Esophagus squamous epithelium (tissue), 5 donors: Measurements from ENCODE around the gene SLC50A1. TPM values are rescaled to one million over a fixed set of nuclear protein-coding genes. Genes with fewer than 3 reads are reported as not detected.
"Not testable (repeated sequence)": the region's sequence is repeated elsewhere in the genome, so short reads cannot be mapped to it uniquely, and the experiment has no call there.

Source experiments
- DNase-seq: peaks from one replicate; lab custom pipeline; 2025; lab: John Stamatoyannopoulos, UW
- H3K27ac ChIP-seq, 4 donors: fragments of 200-600 bp; sonication (generic); one replicate each; pipeline ENCODE4 v1.5.1; 2016 to 2019; ENCODE audit warnings: mild to moderate bottlenecking in 1 of 4
- H3K27me3 ChIP-seq, 4 donors: fragments of 200-600 bp; sonication (generic); 1 replicate in 3 of 4; 2 replicates in 1 of 4; pipeline versions ENCODE4 v1.5.1 to v1.6.0; 2017 to 2021; ENCODE audit warnings: antibody characterized with exemption in 1 of 4
- H3K36me3 ChIP-seq, 3 donors: fragments of 200-600 bp; sonication (generic); one replicate each; pipeline ENCODE4 v1.5.1; 2016 to 2019
- H3K4me1 ChIP-seq, 3 donors: fragments of 200-600 bp; sonication (generic); one replicate each; pipeline ENCODE4 v1.5.1; 2017 to 2019
- H3K4me3 ChIP-seq, 4 donors: fragments of 200-600 bp; sonication (generic); 1 replicate in 3 of 4; 2 replicates in 1 of 4; pipeline ENCODE4 v1.5.1; 2016 to 2019; ENCODE audit warnings: mild to moderate bottlenecking in 2 of 4, moderate library complexity in 1 of 4
- H3K9me3 ChIP-seq, 3 donors: fragments of 200-600 bp; sonication (generic); one replicate each; pipeline ENCODE4 v1.5.1; 2016 to 2019
- CTCF ChIP-seq, 6 experiments: fragments of 450-650 bp in 4 of 6; fragments of 200-600 bp in 2 of 6; sonication (generic) in 2 of 6; IDR thresholded peaks; one replicate each; pipeline ENCODE4 v1.5.1; 2016 to 2019; ENCODE audit warnings: antibody characterized with exemption in 6 of 6, mild to moderate bottlenecking in 4 of 6, moderate library complexity in 4 of 6
- POLR2A ChIP-seq, 4 donors: fragments of 450-650 bp; IDR thresholded peaks; one replicate each; pipeline ENCODE4 v1.6.1; 2017; ENCODE audit warnings: antibody characterized with exemption in 4 of 4, mild to moderate bottlenecking in 4 of 4, moderate library complexity in 3 of 4
- WGBS, 2 donors: methylation state at CpG; one replicate each; pipeline ENCODE4 v1.1.5; 2018; 5-methylcytosine and 5-hydroxymethylcytosine counted together
- intact Hi-C: fragments of 100-400 bp; cut with DNase I; formaldehyde crosslinking; loops from one replicate; pipeline ENCODE4 v1.15.0; 2022
- total RNA-seq, 4 donors: library from RNA; depleted of rRNA; stranded (reverse); fragments of >200 nt; gene quantifications; one replicate each; pipeline ENCODE4 v1.1.0, GENCODE V29; 2016
- donor health status: DM: yes; HTN: yes; CAD: no.

The SLC50A1 gene
- total RNA-seq, 4 donors from 2014 or later: 21.4 to 27.2 (median 26.0) TPM

- intact Hi-C loops: no loop called here
- peak in 1 of 6 experiments; percentile 9 for TF ChIP-seq CTCF (IDR thresholded peaks at IDR 0.05)
- TF ChIP-seq POLR2A (IDR thresholded peaks at IDR 0.05): peak in 3 of 4 donors; percentile 59 to 76 (median 65)
- Histone ChIP-seq H3K27me3 (no peaks in the 10 kb centered on the region), H3K4me1 (peaks cover 8 to 51% (median 19%) of the 10 kb centered on the region in 3 donors), H3K27ac (peak within 1 kb of the TSS; percentile 87 to 95 (median 92)), H3K36me3 (peaks cover 0 to 15% (median 0%) of the 10 kb centered on the region in 3 donors), H3K9me3 (no peaks in the 10 kb centered on the region), H3K4me3 (peak within 1 kb of the TSS; percentile 61 to 91 (median 82))
- peak; percentile 65 for DNase-seq
- WGBS, 2 donors: 1 to 2% methylated on average over 27 to 30 of the region's 42 CpGs
Measured at GRCh38 chr1:155139895-155140629, 4.4 kb downstream of the SLC50A1 start, which contains the start of gene DPM3. Gene DPM3, minus strand, starts transcription at chr1:155140531. Its CDS starts 291 bp downstream, at chr1:155140240.

DNA sequence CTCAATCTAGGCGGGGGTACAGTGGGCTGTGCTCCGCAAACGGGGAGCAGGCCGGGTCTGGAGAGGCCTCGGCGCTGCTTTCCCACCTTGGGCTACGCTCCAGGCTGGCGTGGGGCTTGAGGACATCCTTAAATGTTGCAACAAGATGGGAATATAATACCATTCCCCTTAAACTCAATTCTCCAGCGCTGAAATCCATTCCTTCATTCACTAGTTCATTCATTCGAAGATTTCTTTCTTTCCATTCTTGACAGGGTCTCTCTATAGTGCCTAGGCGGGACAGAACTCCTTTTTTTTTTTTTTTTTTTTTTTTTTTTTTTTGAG is 4.9 kb downstream of the SLC50A1 start:
- peaks cover 0 to 15% (median 0%) of the 10 kb centered on the region in 3 donors for H3K36me3 ChIP-seq
- H3K27me3 ChIP-seq: no peaks in the 10 kb centered on the region
- H3K4me1 ChIP-seq: peaks cover 8 to 46% (median 19%) of the 10 kb centered on the region in 3 donors
- no peaks in the 10 kb centered on the region for H3K9me3 ChIP-seq
- WGBS, 2 donors: 6 to 7% methylated on average over 5 to 7 of the region's 11 CpGs
- peak in 1 of 4 donors; percentile 3 for TF ChIP-seq POLR2A (IDR thresholded peaks at IDR 0.05)
- peak in 1 of 6 experiments; percentile 20 for TF ChIP-seq CTCF (IDR thresholded peaks at IDR 0.05)
- intact Hi-C loops: no loop called here
- no peak for DNase-seq
- peak overlapping the region; percentile 87 to 95 (median 92) for H3K27ac ChIP-seq
- peak overlapping the region; percentile 61 to 91 (median 82) for H3K4me3 ChIP-seq

GRCh38 chr1:155141749-155142148 is 6.1 kb downstream of the SLC50A1 start:
- no peak for TF ChIP-seq CTCF (IDR thresholded peaks at IDR 0.05)
- no peak for TF ChIP-seq POLR2A (IDR thresholded peaks at IDR 0.05)
- Histone ChIP-seq H3K36me3 (peaks cover 0 to 15% (median 0%) of the 10 kb centered on the region in 3 donors), H3K27me3 (no peaks in the 10 kb centered on the region), H3K27ac (no peak overlapping the region), H3K4me3 (no peak overlapping the region), H3K4me1 (peaks cover 7 to 37% (median 17%) of the 10 kb centered on the region in 3 donors), H3K9me3 (no peaks in the 10 kb centered on the region)
- 85 to 88% methylated on average over 7 of the region's 7 CpGs for WGBS, 2 donors
- intact Hi-C loops: no loop called here
- no peak for DNase-seq

DNA sequence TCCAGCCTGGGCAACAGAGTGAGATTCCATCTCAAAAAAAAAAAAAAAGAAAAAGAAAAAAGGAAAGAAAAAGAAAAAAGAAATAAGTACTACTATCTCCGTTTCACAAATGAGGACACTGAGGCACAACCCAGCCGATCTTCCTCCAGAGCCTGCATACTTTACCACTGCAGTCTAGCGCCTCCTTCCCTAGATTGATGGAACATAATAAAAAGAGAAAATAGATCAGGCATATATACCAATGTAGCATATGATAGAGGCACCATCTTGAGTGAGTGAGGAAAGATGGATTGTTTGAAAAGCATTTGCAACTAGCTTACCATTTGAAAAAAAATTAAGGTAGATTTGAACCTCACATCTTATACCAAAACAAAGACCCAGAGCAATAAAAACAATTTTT is 9.8 kb downstream of the SLC50A1 start:
- Histone ChIP-seq H3K27ac (no peak overlapping the region), H3K4me3 (no peak overlapping the region), H3K9me3 (no peaks in the 10 kb centered on the region), H3K36me3 (no peaks in the 10 kb centered on the region), H3K4me1 (peaks cover 0 to 3% (median 0%) of the 10 kb centered on the region in 3 donors), H3K27me3 (no peaks in the 10 kb centered on the region)
- WGBS, 2 donors: 79% methylated on average over 3 of the region's 3 CpGs
- intact Hi-C loops: no loop called here
- TF ChIP-seq CTCF (IDR thresholded peaks at IDR 0.05) (peak in 1 of 6 experiments; percentile 7), POLR2A (IDR thresholded peaks at IDR 0.05) (no peak)
- no peak for DNase-seq

- H3K27me3 ChIP-seq, H3K4me3 ChIP-seq, DNase-seq, H3K9me3 ChIP-seq, H3K36me3 ChIP-seq, intact Hi-C loops, H3K4me1 ChIP-seq, H3K27ac ChIP-seq: not testable (repeated sequence)
- 68 to 71% methylated on average over 3 of the region's 3 CpGs for WGBS, 2 donors
Measured at GRCh38 chr1:155155996-155156643, 20.5 kb downstream of the SLC50A1 start.
